VCaP (cell line): ENCODE results near the gene MMP28.

ENCODE experiments used
- H3K27ac ChIP-seq: fragments of 450-650 bp; 2 replicates; pipeline ENCODE4 v1.5.1; 2017
- TF ChIP-seq, protein P1 (sequence below): fragments of 450-650 bp; conservative IDR thresholded peaks from 2 replicates; pipeline ENCODE4 v1.5.1; 2017; ENCODE audit warnings: mild to moderate bottlenecking, moderate library complexity

MMP28 gene

DNA sequence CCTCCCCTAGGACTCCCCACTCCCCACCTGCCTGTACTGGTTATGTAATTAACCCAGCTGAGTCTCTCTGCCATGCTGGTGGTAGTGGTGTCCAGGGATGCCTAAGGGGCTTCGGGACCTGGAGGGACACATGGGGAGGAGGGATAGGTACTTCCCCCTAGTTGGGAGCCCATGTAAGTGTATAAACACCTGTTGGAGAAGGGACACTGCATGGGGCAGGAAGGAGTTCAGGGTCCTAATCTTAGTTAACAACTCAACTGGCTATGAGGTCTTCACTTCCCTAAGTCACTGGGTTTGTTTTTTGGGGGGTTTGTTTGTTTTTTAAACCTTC lies 62.7 kb downstream of the MMP28 start:
- TF ChIP-seq, protein P1, sequence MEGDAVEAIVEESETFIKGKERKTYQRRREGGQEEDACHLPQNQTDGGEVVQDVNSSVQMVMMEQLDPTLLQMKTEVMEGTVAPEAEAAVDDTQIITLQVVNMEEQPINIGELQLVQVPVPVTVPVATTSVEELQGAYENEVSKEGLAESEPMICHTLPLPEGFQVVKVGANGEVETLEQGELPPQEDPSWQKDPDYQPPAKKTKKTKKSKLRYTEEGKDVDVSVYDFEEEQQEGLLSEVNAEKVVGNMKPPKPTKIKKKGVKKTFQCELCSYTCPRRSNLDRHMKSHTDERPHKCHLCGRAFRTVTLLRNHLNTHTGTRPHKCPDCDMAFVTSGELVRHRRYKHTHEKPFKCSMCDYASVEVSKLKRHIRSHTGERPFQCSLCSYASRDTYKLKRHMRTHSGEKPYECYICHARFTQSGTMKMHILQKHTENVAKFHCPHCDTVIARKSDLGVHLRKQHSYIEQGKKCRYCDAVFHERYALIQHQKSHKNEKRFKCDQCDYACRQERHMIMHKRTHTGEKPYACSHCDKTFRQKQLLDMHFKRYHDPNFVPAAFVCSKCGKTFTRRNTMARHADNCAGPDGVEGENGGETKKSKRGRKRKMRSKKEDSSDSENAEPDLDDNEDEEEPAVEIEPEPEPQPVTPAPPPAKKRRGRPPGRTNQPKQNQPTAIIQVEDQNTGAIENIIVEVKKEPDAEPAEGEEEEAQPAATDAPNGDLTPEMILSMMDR = no peak
- H3K27ac ChIP-seq = peak overlapping the region; percentile 84; the same call in 1 of the 2 replicates

DNA sequence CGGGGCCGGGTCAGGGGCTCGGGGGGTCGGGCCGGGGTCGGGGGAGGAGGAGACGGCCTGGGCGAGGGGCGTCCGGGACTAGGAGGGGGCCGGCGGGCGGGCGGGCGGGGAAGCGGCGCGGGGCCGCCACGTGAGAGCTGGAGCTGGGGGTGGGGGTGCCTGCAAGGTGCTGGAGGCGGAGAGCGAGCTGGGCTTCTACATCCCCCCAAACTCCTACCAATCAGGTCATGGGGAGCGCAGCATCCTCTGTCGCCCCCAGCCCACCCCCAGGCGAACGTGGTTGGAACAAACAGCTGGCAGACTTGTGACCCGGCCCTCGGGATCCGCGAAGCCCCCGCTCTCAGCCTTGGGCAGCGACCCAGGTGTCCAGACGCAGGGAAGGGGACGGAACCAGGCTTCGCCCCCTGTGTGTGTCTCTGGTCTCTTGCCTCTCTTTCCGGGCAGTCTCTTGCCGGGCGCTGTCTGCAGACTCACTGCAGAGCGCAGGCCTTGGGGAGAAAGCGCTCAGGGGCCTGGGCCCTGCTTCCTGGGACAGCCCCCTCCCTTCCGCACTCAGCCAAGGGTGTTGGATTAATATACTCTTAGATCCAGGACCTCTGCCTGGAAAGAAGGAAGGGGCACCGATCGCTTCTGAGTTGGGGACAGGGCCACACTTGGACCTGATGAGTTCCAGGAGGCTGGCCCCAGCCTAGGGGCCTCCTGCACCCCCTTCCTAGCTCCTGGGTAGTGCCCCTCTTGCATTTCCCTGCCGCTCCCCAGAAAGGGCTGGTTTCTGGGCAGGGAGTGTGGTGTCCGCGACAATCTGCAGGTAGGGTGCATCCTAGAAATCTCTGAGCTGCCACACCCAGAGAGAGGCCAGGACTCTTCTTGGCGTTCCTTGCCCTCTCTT lies 63.3 kb downstream of the MMP28 start:
- TF ChIP-seq, protein P1 = no peak
- H3K27ac ChIP-seq = peak overlapping the region; percentile 84; the same call in 1 of the 2 replicates

DNA sequence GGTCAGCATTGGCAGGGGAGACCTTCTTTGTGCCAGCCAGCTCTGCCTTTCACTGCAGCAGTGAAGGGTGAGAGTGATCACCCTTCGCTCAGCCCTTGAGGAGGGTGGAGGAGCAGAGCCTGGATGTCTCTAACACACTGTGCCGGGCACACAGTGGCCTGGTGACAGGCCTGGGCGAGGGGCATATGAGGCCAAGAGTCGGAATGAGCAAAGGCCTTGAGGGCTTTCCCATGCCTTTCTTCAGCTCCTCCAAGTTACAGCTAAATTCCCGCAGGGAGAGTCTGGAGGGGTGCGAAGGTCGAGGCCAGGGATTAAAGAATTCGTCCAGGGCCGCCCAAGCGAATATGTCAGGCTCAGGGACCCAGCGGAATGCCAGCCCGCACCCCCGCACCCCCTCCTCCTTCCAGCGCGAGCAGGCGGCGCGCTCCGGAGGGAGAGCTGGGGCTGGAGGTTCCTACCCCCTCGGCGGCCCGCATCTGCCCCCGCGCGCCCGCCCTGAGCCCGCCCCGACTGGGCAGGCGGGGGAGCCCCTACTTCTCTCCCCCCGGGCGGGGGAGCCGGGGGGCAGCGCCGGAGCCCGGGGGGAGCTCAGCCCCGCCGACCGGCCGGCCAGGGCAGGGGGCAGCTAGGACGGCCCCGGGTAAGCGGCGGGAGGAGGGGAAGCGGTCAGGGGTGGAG lies 64.1 kb downstream of the MMP28 start, which contains the start of gene RASL10B:
TSS of gene RASL10B (plus strand) at position 401 of the 678 bp plus-strand sequence. CDS start 3,546 bp downstream, outside the sequence.
- TF ChIP-seq, protein P1 = no peak
- H3K27ac ChIP-seq = peak within 1 kb of the TSS; percentile 84; the same call in 1 of the 2 replicates

DNA sequence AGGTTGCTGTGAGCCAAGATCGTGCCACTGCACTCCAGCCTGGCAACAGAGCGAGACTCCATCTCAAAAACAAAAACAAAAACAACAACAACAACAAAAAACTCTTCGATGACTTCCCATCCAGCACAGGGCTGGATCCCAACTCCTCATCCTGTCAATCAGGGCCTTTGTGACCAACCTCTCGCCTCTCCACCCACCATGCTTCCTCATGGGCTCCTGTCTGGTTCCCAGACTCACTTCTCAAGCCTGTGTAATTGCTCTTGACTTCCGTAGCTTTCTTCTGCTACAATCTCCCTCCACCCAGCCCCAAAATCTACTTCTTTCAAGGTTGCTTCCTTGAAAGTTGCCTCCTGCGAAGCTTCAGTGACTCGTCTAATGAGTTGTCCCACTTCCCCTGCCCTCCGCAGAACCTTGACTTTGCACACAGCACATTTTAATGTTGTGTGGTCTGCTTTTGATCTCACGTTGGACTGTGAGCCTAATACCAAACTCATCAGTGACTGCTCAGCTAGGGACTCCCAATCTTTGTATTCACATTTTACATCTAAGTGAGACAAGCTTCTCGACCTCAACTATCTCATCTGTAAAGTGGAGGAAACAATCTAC lies 64.9 kb downstream of the MMP28 start:
- TF ChIP-seq, protein P1 = no peak
- no peak overlapping the region for H3K27ac ChIP-seq

DNA sequence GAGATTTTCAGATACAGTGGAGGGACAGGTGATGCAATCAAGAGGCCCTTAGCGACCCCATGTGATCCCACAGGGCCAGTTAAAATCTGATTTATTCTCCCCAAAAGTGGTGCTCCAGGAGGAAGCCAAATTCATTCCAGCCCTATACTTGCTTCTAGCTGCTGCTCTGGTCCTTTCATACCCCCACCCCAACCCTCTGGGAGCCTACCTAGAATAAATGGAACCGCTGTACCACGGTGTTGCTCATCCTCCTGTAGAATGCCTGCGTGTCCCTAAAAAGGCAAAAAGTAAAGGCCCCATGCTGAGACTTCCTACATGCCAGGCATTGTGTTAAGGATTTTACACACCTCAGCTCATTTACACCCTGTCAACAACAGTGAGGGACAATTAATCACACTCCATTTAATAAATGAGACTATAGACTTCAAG lies 66.0 kb downstream of the MMP28 start:
- TF ChIP-seq, protein P1 = no peak
- H3K27ac ChIP-seq = no peak overlapping the region

DNA sequence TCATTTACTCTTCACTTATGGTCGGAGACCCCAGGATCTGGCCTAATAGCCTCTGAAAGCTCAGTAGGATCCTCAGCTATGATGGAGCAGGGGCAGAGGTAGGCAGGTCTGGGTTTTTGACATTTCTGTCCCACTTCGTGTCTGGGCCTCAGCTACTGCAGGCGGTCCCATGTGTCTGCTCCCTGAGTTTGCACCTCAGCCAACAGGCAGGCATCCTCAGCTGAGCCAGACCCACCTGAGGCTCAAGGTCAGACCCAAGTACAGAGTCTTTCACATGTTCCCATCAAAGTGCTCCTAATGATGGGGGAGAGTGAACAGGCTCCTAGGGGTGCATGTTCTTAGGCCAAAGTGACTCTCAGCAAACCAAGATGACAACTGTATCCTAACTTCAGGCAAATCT lies 66.9 kb downstream of the MMP28 start:
- H3K27ac ChIP-seq = no peak overlapping the region
- TF ChIP-seq, protein P1 = no peak

DNA sequence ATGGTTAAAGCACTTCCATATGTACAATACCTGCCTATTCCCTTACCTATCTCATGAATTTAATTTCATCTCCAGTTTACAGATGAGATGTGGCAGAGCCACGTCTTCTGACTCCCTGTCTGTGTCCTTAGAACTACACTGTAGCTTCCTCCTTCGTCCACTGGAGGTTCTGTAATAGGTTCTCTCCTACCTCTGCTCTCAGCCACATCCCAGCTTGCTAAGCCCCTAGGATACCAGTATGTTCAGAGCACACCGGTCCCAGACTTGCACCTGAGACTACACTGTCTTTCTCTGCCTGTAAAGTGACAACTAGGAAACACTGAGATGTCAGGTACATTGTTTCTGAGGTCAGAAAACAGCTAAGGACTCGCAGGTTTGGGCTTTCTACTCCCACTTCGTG lies 67.8 kb downstream of the MMP28 start:
- H3K27ac ChIP-seq = no peak overlapping the region
- TF ChIP-seq, protein P1 = no peak
